NCI-H2227 (cell line): ENCODE results near the gene SRCIN1.
A peak's percentile ranks its signal among the peaks of the same experiment; 100 is the strongest.

ENCODE experiments used
- DNase-seq: peaks from one replicate; lab custom pipeline; 2025; ENCODE audit not compliant: unreplicated experiment; lab: John Stamatoyannopoulos, UW

The SRCIN1 gene

DNA sequence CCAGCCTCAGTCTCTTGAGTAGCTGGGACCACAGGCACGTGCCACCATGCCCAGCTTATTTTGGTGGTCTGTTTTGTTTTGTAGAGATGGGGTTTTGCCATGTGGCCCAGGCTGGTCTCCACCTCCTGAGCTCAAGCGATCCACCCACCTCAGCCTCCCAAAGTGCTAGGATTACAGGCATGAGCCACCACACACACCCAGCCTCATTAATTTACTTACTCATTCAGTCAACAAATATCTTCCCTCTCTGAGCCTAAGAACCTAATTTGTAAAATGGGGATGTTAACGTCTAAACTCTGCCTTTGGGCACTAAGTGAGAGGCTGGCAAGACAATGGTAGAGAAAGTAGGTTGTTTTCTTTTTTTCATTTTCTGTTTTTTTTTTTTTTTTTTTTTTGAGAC, 22.6 kb downstream of the SRCIN1 start:
- no peak for DNase-seq

DNA sequence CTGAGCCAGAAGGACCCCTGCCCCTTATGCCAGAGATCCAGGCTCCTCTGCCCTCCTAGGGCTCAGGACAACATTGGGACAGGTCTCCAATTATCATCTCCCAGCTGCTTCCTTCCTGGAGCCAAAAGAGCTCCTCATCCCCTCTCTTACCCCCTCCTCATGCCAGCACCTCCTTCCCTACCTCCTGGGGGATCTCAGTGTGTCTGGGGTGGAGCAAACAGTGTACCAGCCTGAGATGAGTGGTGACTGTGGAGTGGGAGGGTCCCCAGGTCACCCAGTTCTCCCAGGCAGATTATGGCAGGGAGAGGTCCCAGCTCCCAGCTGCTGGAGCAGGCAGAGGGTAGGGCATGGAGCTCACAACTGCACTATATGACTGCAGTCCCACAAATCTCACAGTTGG, 23.7 kb downstream of the SRCIN1 start:
- no peak for DNase-seq

DNA sequence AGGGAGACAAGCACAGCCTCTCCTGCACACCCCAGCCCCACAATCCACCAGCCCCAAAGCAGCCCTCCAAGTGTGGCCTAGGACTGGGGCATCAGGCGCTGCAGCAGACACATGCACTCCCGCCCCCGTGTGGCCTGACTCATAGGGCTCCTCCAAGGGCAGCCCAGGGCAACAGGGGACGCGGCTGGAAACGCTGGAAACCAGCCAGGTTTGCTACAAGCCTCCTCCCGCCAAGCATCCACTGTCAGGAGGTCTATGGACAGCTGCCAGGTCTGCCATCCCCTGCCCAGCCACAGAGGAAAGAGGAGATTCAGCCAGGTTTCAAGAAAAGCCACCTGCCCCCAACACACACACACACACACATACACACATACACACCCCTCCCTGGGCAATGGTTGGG, 25.8 kb downstream of the SRCIN1 start:
- DNase-seq: peak; percentile 56

DNA sequence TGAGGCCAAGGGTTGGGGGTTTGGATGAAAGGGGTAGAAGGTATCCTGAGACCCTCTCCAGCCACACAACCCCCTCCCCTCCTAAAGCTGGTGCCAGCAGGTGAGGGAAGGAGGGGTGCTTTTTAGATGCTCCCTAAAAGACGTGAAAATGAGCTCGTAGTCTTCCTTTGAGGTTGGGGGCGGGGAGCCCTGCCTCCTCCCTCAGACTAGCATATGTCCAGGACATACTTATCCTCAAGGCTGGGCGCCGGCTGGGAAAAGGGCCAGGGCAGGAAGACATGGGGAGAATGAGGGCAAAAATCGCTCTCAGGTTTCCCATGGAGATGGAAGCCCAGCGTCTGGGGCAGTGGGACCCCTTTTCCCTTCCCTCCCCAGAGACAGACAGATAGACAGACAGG, 26.7 kb downstream of the SRCIN1 start:
- DNase-seq: no peak

DNA sequence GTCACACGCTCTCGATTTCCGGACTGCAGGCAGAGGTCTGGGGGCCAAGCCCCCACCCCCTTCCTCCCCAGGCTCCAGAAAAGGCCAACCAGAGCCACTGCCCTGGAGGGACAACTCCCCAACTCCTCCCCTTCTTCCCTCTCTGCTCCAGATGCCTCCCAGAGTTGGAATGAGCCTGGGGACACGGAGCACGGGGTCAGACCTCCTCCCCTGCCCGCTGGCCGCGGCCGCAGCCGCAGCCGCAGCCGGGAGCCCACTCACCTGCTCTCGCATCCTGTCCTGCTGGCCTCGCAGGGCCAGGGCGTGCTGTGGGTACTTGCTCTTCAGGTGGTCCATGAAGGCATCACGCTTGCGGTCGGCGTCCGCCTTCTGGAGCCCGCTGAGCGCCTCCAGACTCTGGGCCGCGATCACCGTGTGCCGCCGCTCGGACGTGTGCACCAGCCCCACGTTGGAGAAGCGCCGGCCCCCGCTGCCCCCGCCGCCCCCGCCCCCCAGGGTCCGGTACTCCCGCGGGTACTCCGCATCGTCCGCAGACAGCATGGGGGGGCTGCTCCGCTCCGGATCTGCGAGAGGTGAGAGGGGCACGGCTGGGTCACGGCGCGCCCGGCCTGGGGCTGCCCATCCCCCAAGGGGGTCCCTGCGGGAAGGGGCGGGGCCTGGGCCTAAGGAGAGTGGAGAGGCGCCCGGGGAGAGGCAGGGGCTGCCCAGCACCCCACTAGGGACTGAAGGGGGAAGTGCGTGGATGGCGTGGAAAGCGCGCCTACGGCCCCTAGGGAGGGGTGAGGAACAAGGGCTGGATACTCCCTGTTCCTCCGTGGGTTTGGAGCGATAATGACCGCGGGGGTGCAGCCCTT, 27.3 kb downstream of the SRCIN1 start:
- DNase-seq: no peak

DNA sequence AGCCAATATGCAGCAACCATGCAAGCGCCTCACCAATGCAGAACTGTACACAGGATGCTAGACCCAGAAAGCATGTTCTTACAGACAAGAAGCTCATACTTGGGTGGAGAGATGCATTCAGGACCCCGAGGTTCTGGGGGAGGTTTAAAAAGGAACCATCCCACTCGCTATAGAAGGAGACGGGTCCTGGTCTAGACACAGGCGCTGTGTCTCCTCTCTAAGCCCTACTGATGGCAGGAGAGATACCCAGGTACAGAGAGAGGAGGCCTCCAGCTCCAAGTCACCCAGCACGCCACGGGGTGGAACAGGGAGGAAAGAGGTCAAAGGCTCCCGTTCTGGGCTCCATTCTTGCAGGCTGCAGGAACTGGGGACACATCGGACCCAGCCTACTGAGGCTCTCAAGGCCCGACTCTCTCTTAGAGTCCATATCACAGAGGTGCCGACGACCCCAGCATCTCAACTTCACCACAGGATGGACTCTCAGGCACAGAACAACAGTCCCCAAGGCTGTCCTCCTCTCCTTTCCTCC, 28.0 kb downstream of the SRCIN1 start:
- no peak for DNase-seq

DNA sequence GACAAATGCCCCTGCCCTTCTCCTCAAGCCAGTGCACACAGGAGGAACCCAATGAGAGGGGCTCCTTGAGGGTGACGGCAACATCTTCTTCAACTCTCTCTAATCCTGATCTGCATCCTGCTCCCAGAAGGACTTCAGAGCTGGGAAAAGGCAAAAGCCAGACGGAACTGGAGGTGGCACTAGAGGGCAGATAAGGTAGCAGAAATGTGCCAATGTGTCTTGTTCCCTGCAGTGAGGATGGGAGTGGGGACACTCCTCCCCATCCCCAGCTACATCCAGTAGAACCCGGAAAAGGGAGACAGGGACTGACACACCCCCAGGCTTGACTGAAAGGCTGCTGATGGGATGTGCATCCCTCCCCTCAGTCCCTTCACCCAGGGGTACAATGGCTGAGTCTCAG, 28.5 kb downstream of the SRCIN1 start:
- DNase-seq: no peak

DNA sequence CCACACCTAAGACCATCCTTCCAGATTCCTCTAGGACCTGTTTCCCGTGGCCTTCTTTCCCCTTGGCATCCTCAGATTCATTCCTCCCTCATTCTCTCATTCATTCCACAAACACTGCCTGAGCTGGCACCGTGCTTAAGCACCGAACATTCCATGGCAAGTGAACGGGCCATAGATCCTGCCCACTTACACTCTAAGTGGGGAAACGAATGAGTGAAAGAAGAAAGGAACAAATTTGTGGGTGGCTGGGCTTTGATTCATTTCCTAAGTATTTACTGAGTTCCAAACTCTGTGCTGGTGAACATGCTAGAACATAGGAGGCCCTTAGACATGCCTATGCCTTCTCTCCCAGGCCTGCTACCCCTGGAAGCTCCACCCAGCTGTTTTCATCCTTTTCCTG, 30.0 kb downstream of the SRCIN1 start:
- DNase-seq: no peak

DNA sequence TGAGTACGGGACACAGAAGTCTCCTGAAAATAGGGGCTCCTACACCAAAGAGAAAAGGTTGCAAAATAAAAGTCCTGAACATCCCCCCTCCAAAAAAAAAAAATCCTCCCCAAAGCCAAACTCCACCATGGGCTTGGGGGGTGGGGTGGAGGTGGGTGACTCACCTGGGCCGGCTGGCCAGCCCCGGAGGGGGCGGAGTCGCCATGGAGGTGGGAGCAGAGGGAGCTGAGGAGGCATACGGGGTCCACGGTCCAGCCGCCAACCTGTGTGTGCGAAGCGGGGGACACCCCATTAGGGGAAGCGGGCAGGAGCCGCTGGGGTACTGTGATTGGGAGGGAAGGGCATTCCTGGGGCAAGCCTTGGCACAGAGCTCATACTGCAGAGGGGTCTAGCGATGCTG, 31.0 kb downstream of the SRCIN1 start:
- no peak for DNase-seq

DNA sequence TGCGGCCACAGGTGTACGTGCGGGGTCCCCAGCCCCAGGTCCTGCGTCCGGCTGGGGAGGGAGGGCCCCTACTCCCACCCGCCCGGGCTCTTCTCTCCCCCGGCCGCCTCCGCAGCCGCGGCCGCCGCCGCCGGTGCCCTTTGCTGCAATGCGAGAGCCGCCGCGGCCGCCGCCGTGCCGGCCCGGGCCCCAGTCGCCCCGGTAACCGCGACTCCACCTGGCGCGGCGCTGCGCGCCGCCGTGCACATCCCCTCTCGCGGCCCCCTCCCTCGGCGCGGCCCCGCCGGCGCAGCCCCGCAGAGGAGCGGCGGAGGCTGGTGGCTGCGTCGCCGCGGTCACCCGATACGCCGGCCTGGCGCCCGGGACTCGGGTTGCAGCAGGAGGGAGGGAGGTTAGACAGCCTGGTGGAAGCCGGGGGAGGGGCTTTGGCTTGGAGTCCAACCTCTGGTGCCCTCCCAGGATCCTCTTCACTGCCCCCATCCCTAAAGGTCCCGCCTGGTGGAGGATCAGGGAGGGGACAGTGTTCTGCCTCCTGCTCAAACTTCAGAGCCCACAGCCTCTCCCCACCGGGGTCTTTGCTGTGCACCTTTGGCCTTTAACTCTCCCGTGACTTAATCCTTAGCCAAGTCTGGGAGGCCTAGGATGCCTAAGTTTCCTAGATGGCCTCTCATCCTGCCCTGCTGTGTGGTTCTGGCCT, 32.9 kb downstream of the SRCIN1 start:
- DNase-seq: peak; percentile 81

DNA sequence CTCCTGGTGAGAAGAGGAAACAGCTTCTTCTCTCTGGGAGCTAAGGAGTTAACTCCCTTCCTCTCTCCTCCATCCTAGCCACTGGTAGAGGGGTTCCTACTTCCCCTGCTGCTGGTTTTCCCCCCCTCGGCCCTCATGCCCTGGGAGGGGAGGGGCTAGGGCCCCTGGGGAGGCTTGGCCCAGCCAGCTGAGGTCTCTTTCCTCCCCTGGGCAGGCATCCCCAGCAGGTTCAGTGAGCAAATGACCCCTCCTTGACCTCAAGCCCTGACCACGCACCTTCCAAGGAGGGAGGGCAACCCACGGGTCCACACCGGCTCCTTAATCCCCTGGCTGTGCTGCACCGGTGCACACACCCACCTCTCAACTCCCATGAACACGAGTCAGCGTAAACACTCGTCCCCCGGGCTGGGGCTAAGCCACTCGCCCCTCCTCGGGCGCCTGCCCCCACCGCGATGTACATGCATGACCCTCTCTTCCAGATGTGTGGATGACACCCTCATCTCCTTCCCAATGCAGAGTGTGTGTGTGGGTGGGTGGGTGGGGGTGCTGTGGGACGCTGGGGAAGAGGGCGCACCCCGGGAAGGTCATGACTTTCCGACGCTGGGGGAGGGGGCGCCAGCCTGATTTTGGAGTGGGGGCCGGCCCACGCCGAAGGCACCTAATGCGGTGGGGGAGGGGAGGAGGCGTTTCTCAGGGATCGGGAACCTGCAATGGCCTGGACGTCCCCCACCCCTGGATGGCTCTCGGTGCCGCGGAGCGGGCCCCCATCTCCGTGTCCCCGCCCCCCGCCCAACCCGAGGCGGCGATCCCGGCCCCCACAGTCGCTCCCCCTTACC, 33.7 kb downstream of the SRCIN1 start:
- no peak for DNase-seq

DNA sequence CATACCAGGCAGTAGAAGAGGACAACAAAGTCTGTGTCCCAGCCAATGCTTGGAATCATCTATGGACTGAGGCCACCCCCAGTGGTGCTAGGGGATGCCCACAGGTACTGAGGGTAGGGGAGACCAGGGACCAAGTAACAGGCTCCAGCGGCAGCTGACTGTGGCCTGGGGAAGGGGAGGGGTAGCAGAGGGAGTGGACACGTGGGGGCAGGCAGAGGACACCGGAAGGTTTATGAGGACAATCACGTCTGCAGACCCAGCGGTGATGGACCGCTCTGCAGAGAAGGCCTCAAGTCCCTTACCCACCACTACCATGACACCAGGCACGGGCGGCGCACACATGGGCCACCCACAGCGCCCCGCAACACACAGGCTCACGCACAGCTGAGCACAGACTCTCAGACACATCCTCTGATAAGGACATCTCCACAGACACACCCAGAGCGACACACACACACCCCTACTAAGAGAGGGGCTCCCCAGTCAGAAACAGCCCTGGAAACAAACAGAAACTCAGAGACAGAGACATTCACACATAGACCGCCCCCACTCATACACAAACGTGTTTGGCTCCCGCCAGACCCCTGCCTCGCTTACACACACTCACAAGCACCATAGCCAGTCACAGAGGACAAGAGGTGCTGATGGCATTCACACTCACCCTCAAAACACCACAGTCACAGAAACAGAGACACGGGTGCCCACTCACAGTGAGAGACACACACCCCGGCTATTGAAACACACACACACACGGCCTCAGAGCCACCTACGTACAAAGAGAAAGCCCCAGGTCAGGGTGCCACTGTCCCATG, 35.8 kb downstream of the SRCIN1 start:
- DNase-seq: no peak

DNA sequence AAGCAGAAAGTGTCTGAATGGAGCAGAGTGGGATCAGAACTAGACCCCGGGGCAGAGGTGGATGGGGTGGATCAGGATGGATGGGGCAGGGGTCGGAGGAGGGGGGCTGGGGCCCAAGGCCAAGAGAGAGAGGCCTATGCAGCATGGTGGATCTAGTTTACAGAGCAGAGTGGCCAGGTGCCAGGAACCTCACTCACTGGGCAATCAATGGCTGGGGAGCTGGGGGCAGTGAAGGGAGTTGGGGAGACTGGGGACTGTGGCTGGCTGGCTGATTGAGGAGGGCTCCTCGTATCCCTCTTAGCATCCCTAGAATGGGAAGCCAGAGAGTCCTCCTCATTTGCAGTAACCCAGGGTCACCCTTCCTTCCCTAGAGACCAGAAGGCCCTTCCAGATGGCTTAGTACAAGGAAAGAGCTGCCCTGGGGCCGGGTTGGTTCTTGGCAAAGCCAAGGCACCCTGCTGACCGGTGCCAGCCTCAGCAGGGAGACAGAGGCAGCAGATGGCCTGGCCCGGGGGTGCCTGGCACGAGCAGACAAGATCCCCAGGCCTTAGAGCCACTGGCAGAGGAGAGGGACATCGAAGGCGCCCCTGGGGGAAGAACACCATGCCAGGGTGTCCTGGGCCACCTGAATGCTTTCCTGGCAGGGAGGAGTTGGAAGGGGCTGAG, 36.8 kb downstream of the SRCIN1 start:
- no peak for DNase-seq

DNA sequence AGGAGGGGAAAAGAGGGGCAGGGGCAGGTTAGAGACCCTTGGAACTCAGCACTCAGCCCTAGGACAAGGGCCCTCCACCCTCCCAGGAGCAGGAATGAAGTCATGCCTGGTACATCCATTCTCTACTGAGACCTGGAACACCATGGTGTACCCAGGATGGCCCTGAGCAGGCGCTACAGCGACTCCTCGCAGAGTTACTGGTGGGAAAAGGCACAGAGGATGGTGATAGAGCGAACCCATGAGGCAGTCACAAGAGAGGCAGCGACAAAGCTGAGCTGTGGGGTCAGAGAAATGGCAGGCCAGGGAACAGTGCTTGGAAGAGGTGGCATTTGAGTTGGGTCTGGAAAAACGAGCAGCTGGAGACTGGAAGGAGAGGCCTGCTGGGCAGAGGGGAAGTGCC, 37.5 kb downstream of the SRCIN1 start:
- DNase-seq: no peak

DNA sequence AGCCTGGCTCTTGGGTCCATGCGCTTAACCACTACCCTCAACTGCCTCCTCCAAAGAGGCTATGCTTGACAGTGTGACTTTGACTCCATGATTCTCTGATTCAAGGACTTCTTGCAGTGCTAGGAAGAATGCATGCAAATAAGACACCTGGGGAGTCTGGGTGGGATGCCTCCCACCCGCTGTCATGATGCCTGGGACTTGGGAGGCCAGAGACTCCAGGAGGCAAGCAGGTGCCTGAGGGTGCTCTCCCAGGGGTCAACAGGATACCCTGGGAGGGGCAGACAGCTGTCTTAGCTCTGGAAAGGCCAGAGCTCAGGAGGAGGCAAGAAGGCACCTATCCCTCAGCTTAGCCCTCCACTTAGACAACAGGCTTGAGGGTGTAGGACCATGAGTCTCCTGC, 38.4 kb downstream of the SRCIN1 start:
- no peak for DNase-seq

DNA sequence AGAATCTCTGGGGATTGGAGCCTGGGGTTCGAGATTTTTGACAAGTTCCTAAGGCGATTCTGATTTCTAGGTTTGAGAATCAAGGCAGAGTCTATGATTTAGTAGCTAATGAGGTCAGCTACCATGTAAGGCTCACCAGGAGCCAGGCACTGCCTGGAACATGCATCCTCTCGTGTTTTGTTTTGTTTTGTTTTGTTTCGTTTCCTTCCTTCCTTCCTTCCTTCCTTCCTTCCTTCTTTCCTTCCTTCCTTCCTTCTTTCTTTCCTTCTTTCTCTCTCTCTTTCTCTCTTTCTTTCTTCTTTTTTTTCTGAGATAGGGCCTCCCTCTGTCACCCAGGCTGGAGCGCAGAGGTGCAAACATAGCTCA, 39.1 kb downstream of the SRCIN1 start:
- DNase-seq: no peak

DNA sequence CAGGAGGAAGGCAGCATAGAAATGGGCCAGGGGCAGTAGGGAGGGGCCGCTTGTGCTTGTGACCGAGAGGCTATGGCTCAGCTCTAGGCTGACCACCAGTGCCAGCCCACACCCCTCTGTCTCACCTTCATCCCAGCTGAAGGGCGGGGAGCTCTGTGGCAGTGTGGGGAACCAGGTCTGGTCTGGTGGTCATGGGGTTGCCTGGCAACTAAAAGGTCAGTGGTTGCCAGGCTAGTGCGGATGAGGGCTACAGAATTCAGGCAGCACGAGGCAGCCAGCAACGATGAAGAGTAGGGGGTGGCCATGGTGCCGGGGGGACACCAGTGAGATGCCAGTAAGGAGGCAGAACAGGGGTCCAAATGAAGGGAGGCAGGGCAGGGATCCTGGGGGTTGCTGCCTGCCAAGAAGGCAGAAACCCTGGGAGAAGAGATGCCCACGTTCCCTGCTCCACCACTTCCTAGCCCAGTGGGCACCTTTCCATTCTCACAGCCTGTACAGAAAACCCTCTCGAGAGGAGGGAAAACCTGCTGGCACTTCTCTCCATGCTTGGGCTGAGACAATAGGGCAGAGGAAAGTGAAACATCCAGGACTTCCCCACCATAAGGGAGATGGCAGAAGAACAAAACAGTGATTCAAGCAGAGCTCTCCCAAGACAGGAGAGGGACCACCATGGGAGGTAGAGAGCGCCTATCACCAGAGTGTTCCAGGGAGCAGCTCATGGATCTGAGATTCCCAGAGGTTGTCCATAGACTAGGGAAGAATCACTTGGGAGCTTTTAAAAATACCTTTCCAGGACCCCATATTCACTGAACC, 39.7 kb downstream of the SRCIN1 start:
- DNase-seq: no peak

DNA sequence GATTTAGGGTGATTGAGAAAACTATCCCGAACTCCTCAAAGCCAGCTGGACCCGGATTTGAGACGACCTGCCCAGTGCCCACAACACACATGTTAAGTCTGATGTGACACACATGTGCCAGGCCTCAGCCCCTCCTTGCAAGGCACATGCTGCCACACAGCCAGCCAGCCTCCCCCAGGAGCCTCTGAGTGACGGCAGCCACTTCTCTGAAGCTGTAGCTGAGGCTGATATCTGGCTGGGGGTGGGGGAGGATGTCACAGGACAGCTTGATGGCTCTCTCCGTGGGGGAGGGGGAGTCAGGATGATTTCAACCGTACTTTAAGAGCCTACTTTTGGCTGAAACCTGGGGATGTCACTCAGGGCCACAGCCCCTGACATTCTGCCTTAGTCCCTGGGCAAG, 40.9 kb downstream of the SRCIN1 start:
- peak; percentile 48 for DNase-seq

DNA sequence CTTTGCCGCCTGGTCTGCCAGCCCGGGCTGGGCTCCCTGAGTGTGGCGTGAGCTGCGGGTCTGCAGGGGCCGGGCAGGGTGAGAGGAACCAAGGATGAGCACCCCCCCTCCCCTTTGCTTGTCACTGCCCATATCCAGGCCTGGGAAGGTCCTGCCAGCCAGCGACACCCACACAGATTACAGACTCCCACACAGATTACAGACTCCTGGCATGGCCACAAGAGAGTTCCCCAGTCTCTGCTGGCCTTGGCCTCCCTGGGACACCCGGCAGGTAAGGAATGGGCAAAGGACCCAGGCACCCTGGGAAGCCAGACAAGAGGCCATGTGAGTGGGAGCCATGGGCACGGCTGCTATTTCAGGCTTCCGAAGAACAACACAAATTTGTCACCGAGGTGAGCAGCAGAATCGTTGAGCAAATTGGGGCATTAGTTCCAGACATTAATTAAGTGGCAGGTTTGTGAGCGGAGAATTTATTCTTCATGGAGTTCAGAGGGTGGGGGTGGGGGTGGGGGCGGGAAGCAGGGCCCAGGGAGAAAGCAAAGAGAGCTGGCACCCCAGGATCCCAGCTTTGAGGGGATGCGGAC, 41.4 kb downstream of the SRCIN1 start:
- DNase-seq: no peak
